Prostate gland (tissue), 2 donors: ENCODE measurements around the gene ARHGAP26. TPM values are rescaled to one million over a fixed set of nuclear protein-coding genes. Genes with fewer than 3 reads are reported as not detected.

ENCODE experiments used
- DNase-seq: peaks from one replicate; pipeline ENCODE4 v3.0.0-alpha.2; 2019; ENCODE audit warnings: low spot score
- H3K27ac ChIP-seq, 2 donors: fragments of 200-600 bp; sonication (generic); 2 replicates each; pipeline ENCODE4 v1.5.1; 2017 to 2019
- H3K27me3 ChIP-seq: fragments of 200-600 bp; sonication (generic); replicated peaks from 2 replicates; pipeline ENCODE4 v1.5.1; 2019; ENCODE audit not compliant: insufficient read depth
- H3K36me3 ChIP-seq, 2 donors: fragments of 200-600 bp; sonication (generic); 1 replicate in 1 of 2; 2 replicates in 1 of 2; pipeline versions ENCODE4 v1.5.1 to v1.8.1; 2017 to 2019
- H3K4me1 ChIP-seq: fragments of 200-600 bp; sonication (generic); replicated peaks from 2 replicates; pipeline ENCODE4 v1.5.1; 2019
- H3K4me3 ChIP-seq, 2 donors: fragments of 200-600 bp; sonication (generic); 2 replicates each; pipeline ENCODE4 v1.5.1; 2017 to 2019
- H3K9me3 ChIP-seq: fragments of 200-600 bp; sonication (generic); 2 replicates; pipeline ENCODE4 v1.5.1; 2017
- POLR2A ChIP-seq: fragments of 450-650 bp; IDR thresholded peaks from one replicate; pipeline ENCODE4 v1.6.1; 2016; ENCODE audit warnings: antibody characterized with exemption, mild to moderate bottlenecking
- POLR2AphosphoS5 ChIP-seq: sonication (generic); formaldehyde crosslinking; IDR thresholded peaks from one replicate; pipeline ENCODE4 v1.6.1; 2017; ENCODE audit warnings: antibody characterized with exemption
- WGBS: methylation state at CpG from one replicate; pipeline ENCODE4 v1.1.5; 2018; 5-methylcytosine and 5-hydroxymethylcytosine counted together
- intact Hi-C: fragments of 100-400 bp; cut with DNase I; formaldehyde crosslinking; loops from one replicate; pipeline ENCODE4 v1.14.2; 2022
- total RNA-seq, 2 donors: library from RNA; depleted of rRNA; stranded (reverse); fragments of >200 nt; gene quantifications; one replicate each; pipeline ENCODE4 v1.1.0, GENCODE V29; 2016
- TF ChIP-seq, protein P1 (sequence below), 4 experiments: fragments of 200-600 bp in 2 of 4; fragments of 450-650 bp in 2 of 4; sonication (generic) in 2 of 4; IDR thresholded peaks; 1 replicate in 3 of 4; 2 replicates in 1 of 4; pipeline ENCODE4 v1.5.1; 2016 to 2019; ENCODE audit warnings: antibody characterized with exemption in 4 of 4, mild to moderate bottlenecking in 2 of 4, moderate library complexity in 2 of 4

The ARHGAP26 gene
- total RNA-seq, 2 donors from 2014 or later, result 11.7 to 39.8 TPM

DNA sequence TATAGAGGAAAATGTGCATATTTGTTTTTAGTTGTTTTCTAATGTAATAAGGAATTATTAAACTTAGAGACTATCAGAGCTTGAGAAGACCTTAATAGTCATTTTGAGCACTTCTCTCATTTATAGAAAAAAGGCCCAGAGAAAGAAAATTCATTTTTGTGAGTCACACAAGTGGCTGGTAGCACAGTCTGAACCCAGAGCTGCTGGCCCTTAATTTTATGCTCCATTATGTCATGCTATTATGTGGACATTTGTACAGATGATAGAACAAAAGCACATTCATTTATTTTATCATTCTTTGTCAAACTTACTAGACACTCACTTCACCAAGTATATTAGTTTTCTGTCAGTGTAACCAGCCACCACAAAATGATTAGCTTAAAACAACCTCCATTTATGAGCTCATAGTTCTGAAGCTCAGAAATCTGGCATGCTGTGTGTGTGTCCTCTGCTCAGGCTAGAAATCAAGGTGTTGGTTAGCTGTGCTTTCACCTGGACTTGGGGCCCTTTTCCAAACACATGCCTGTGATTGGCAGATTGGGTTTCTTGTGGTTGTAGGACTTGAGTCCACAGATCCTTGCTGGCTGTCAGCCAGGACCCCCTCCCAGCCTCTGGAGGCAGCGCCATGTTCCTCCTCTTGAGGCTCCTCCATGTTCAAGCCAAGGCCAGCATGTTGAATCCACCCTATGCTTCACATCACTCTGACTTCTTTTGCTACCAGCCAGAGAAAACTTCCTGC is 188.9 kb downstream of the ARHGAP26 start:
- no peak overlapping the region for H3K27ac ChIP-seq
- 100% methylated on average over 1 of the region's 1 CpG for WGBS
- H3K9me3 ChIP-seq, result no peaks in the 10 kb centered on the region
- no peak overlapping the region for H3K4me3 ChIP-seq
- intact Hi-C loops, result no loop called here
- H3K27me3 ChIP-seq, result no peaks in the 10 kb centered on the region
- DNase-seq, result no peak
- TF ChIP-seq, protein P1, sequence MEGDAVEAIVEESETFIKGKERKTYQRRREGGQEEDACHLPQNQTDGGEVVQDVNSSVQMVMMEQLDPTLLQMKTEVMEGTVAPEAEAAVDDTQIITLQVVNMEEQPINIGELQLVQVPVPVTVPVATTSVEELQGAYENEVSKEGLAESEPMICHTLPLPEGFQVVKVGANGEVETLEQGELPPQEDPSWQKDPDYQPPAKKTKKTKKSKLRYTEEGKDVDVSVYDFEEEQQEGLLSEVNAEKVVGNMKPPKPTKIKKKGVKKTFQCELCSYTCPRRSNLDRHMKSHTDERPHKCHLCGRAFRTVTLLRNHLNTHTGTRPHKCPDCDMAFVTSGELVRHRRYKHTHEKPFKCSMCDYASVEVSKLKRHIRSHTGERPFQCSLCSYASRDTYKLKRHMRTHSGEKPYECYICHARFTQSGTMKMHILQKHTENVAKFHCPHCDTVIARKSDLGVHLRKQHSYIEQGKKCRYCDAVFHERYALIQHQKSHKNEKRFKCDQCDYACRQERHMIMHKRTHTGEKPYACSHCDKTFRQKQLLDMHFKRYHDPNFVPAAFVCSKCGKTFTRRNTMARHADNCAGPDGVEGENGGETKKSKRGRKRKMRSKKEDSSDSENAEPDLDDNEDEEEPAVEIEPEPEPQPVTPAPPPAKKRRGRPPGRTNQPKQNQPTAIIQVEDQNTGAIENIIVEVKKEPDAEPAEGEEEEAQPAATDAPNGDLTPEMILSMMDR (IDR thresholded peaks at IDR 0.05), result no peak
- TF ChIP-seq POLR2A (no peak), POLR2AphosphoS5 (no peak)
- H3K36me3 ChIP-seq, result no peaks in the 10 kb centered on the region
- no peaks in the 10 kb centered on the region for H3K4me1 ChIP-seq

DNA sequence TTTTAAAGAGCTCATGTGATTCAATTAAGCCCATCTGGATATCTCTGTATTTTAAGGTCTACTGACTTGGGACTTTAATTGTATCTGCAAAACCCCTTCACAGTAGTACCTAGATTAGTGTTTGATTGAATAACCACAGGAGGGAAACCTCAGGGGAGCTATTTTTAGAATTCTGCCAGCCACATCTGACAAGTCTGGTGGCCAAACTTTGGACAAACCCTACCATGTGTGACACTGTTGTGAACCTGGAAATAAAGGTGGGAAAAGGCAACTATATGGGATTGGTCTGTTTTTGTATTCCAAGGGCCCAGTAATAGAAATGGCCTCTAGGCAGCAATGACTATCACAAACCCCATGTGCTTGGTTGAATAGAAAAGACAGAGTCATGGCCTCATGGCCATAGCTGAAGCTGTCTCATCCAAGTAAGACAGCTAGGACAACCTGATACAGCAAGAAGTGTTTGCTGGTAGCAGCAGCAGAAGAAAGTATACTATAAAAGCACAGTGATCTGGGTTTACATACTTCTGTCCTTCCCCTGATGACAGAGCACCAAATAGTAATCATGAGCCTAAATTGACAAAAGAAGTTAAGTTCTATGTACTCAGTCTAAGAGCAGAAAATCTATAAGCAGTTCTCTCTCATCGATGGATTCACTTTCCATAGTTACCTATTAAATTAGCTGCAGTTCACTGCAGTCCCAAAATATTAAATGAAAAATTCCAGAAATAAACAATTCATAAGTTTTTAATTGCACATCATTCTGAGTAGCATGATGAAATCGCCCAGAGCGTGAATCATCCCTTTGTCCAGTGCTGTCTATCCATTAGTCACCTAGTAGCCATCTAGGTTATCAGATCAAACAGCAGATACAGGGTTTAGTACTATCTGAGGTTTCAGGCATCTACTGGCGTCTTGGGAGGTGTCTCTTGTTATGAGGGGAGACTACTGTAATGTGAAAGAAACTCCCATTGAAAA is 189.8 kb downstream of the ARHGAP26 start:
- Histone ChIP-seq H3K27me3 (no peaks in the 10 kb centered on the region), H3K4me3 (no peak overlapping the region), H3K27ac (no peak overlapping the region), H3K4me1 (no peaks in the 10 kb centered on the region), H3K36me3 (no peaks in the 10 kb centered on the region), H3K9me3 (no peaks in the 10 kb centered on the region)
- TF ChIP-seq POLR2A, result no peak
- no peak for TF ChIP-seq POLR2AphosphoS5
- TF ChIP-seq, protein P1 (IDR thresholded peaks at IDR 0.05), result no peak
- no peak for DNase-seq
- intact Hi-C loops, result no loop called here
- 92% methylated on average over 4 of the region's 4 CpGs for WGBS

DNA sequence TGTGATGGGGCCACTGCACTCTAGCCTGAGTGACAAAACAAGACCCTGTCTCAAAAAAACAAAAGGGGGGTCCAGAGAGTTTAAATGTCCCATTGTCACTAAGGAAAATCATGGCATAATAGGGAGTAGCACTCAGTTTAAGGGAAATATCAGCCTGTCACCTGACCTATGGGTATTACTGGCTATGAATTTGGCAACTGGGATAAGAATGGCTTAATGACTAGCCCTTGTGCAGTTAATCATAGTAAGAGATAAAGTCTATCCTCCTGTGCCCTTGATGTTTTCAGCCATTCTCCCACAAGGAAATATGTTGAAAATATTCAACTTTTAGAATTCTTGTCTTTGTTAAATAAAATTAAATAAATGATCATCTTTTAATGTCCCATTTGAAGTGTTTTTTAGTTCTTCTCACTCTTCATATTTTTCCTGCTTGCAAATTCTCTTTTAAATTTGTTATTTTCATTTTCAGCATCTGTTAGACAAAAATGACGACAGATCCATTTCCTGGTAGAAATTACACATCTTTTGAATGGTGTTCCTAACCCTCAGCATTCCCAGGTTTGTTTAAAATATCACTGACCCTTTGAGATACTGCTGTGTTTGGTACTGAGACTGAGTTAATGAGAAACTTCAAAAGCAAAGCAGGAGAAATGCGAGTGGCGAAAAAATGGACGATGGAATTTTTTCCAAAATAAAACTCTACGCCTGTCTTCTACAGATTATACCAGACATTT is 191.4 kb downstream of the ARHGAP26 start:
- no peaks in the 10 kb centered on the region for H3K9me3 ChIP-seq
- H3K27me3 ChIP-seq, result no peaks in the 10 kb centered on the region
- peaks cover 5% of the 10 kb centered on the region for H3K4me1 ChIP-seq
- intact Hi-C loops, result no loop called here
- H3K27ac ChIP-seq, result no peak overlapping the region
- WGBS, result 95% methylated on average over 5 of the region's 5 CpGs
- no peak for DNase-seq
- TF ChIP-seq POLR2A (no peak), POLR2AphosphoS5 (no peak)
- TF ChIP-seq, protein P1 (IDR thresholded peaks at IDR 0.05), result no peak
- no peaks in the 10 kb centered on the region for H3K36me3 ChIP-seq
- H3K4me3 ChIP-seq, result no peak overlapping the region

DNA sequence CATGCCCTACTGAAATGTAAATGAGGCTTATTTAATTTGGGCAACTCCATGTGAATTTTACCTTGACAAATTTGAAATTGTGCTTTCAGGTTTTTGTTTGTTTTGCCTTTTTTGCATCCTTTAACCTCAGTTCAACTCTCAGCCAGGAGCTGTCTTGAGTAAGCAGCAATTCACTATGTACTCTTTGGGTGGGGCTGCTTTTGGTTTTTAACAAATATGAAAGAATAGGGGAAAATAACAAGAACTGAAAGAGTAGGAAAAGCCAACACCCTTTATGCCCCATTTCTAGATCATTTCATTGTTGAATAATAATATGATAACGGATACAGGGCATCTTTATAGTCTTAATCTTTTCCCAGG is 192.0 kb downstream of the ARHGAP26 start:
- no peak overlapping the region for H3K27ac ChIP-seq
- intact Hi-C loops, result no loop called here
- no peak overlapping the region for H3K4me3 ChIP-seq
- WGBS, result 94% methylated on average over 1 of the region's 1 CpG
- no peak for DNase-seq
- no peak for TF ChIP-seq POLR2A
- TF ChIP-seq POLR2AphosphoS5, result no peak
- TF ChIP-seq, protein P1 (IDR thresholded peaks at IDR 0.05), result no peak
- H3K9me3 ChIP-seq, result no peaks in the 10 kb centered on the region
- no peaks in the 10 kb centered on the region for H3K27me3 ChIP-seq
- H3K4me1 ChIP-seq, result peaks cover 5% of the 10 kb centered on the region
- H3K36me3 ChIP-seq, result no peaks in the 10 kb centered on the region
